Measurements from ENCODE around the gene BBS1. TPM values are rescaled to one million over a fixed set of nuclear protein-coding genes. Genes with fewer than 3 reads are reported as not detected.

The BBS1 gene
- total RNA-seq: 45.2 and 47.0 TPM in 2 replicates

GRCh38 chr11:66510271-66510989 is at the start of gene BBS1:
Gene BBS1, plus strand, starts transcription at chr11:66510635. Its CDS starts 25 bp downstream, at chr11:66510660.

GRCh38 chr11:66466225-66467033 is 44.0 kb upstream of the BBS1 start, which contains the start of gene PELI3:
Gene PELI3, plus strand, starts transcription at chr11:66466905. Its CDS starts 1,224 bp downstream, at chr11:66468129.

GRCh38 chr11:66480117-66480938 is 30.1 kb upstream of the BBS1 start, which contains the start of gene DPP3:
Gene DPP3, plus strand, starts transcription at chr11:66480434. Its CDS starts 1,767 bp downstream, at chr11:66482201.

GRCh38 chr11:66545701-66546367 is 35.4 kb downstream of the BBS1 start, which contains the start of gene ZDHHC24:
Gene ZDHHC24, minus strand, starts transcription at chr11:66546048. Its CDS starts 45 bp downstream, at chr11:66546003.

GRCh38 chr11:66546368-66546965 is 36.0 kb downstream of the BBS1 start, which contains the start of gene ACTN3:
Gene ACTN3, plus strand, starts transcription at chr11:66546903. Its CDS starts 35 bp downstream, at chr11:66546938.

GRCh38 chr11:66568124-66568916 is 57.9 kb downstream of the BBS1 start, which contains the start of gene CTSF:
Gene CTSF, minus strand, starts transcription at chr11:66568606. Its CDS starts 120 bp downstream, at chr11:66568486.

Other genes with a start within 250 kb of the BBS1 start
- gene RAB1B, start 242.0 kb upstream of the BBS1 start, total RNA-seq: 118 and 126 TPM in 2 replicates
- 0.72 and 0.86 TPM in 2 replicates for gene CNIH2, start 232.5 kb upstream of the BBS1 start, total RNA-seq
- gene YIF1A, start 221.5 kb upstream of the BBS1 start, total RNA-seq: 195 TPM in 2 replicates
- gene TMEM151A, start 218.7 kb upstream of the BBS1 start, total RNA-seq: 0.72 and 2.2 TPM in 2 replicates
- gene CD248, start 193.6 kb upstream of the BBS1 start, total RNA-seq: 51.9 and 182 TPM in 2 replicates
- 17.9 and 19.5 TPM in 2 replicates for gene RIN1, start 174.2 kb upstream of the BBS1 start, total RNA-seq
- gene BRMS1, start 165.5 kb upstream of the BBS1 start, total RNA-seq: 28.1 and 30.8 TPM in 2 replicates
- 65.9 and 89.3 TPM in 2 replicates for gene B4GAT1, start 163.0 kb upstream of the BBS1 start, total RNA-seq
- gene SLC29A2, start 138.9 kb upstream of the BBS1 start, total RNA-seq: 0.36 and 0.78 TPM in 2 replicates
- gene NPAS4, start 89.6 kb upstream of the BBS1 start, total RNA-seq: not detected in 2 replicates
- gene MRPL11, start 71.8 kb upstream of the BBS1 start, total RNA-seq: 22.5 and 24.4 TPM in 2 replicates
- gene PELI3, start 43.7 kb upstream of the BBS1 start, total RNA-seq: 14.5 and 18.9 TPM in 2 replicates
- 41.2 and 64.1 TPM in 2 replicates for gene DPP3, start 30.2 kb upstream of the BBS1 start, total RNA-seq
- gene ZDHHC24, start 35.4 kb downstream of the BBS1 start, total RNA-seq: 13.9 and 14.7 TPM in 2 replicates
- gene ACTN3, start 36.3 kb downstream of the BBS1 start, total RNA-seq: 0.07 TPM in 1 of 2 replicates, not detected in the other
- 38.5 and 52.2 TPM in 2 replicates for gene CTSF, start 58.0 kb downstream of the BBS1 start, total RNA-seq
- gene CCDC87, start 82.4 kb downstream of the BBS1 start, total RNA-seq: 0.56 and 0.59 TPM in 2 replicates
- gene CCS, start 82.5 kb downstream of the BBS1 start, total RNA-seq: 39.4 and 41.1 TPM in 2 replicates
- 30.6 and 31.6 TPM in 2 replicates for gene RBM14, start 106.0 kb downstream of the BBS1 start, total RNA-seq
- 80.6 and 105 TPM in 2 replicates for gene RBM4, start 128.1 kb downstream of the BBS1 start, total RNA-seq
- gene RBM4B, start 167.3 kb downstream of the BBS1 start, total RNA-seq: 21.1 and 27.5 TPM in 2 replicates
- gene SPTBN2, start 218.6 kb downstream of the BBS1 start, total RNA-seq: 1.1 and 4.6 TPM in 2 replicates

All from smooth muscle cell of the pulmonary artery (primary cell).